ENCODE measurements around the gene DPY19L1.
A peak's percentile ranks its signal among the peaks of the same experiment; 100 is the strongest.
"Not testable (repeated sequence)": the region's sequence is repeated elsewhere in the genome, so short reads cannot be mapped to it uniquely, and the experiment has no call there.

DNA sequence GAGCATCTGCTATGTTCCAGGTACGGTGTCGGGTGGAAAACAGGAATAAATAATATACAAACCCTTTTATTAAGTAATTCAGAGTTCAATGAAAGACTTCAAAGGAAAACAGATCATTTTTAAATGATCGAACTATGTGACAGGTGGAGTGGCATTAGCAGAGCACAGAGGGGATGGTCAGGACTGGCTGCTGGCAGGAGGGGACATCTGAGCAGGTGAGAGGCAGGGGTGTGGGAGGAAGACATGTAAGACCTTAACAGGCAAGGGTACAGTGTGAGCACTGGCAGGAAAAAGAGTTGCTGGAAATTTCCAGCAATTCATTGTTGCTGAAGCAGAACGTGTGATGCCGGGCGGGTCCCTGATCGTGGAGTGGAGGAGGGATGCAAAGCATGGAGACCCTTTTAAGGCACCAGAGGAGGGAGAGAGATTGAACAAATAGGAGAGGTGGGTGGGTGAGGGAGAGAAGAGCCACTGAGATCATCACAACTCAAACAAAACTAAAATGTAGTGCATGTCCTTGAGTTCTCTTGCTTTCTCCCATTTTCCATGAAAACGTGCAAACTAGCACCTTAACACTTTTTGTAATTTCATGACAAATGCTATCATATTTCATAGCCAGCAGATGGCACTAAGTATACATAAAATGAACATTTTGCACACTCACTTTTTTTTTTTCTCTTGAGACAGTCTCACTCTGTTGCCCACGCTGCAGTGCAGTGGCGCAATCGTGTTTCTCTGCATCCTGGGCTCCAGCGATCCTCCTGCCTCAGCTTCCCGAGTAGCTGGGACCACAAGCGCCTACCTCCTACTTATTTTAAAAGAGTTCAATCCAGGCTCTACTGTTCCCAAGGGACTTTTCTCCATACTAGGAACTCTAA lies 35.9 kb upstream of the DPY19L1 start:
- not testable (repeated sequence) for TF ChIP-seq EZH2 (IDR thresholded peaks at IDR 0.05; ENCODE audit: low read depth)
- TF ChIP-seq, protein P1, sequence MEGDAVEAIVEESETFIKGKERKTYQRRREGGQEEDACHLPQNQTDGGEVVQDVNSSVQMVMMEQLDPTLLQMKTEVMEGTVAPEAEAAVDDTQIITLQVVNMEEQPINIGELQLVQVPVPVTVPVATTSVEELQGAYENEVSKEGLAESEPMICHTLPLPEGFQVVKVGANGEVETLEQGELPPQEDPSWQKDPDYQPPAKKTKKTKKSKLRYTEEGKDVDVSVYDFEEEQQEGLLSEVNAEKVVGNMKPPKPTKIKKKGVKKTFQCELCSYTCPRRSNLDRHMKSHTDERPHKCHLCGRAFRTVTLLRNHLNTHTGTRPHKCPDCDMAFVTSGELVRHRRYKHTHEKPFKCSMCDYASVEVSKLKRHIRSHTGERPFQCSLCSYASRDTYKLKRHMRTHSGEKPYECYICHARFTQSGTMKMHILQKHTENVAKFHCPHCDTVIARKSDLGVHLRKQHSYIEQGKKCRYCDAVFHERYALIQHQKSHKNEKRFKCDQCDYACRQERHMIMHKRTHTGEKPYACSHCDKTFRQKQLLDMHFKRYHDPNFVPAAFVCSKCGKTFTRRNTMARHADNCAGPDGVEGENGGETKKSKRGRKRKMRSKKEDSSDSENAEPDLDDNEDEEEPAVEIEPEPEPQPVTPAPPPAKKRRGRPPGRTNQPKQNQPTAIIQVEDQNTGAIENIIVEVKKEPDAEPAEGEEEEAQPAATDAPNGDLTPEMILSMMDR (conservative IDR thresholded peaks at IDR 0.05): peak; percentile 73

Measured in PC-9 (cell line).